Melanocyte of skin (primary cell): Measurements from ENCODE around the gene ZNF705A. TPM values are rescaled to one million over a fixed set of nuclear protein-coding genes. Genes with fewer than 3 reads are reported as not detected.

Experiments
- total RNA-seq, 2 donors: library from RNA; depleted of rRNA; stranded (reverse); fragments of >200 nt; gene quantifications; 2 replicates each; pipeline ENCODE4 v1.2.3, GENCODE V29; 2012

Gene ZNF705A
- under 1 TPM in 1 of 2 donors, not detected in 1; under 0.01 TPM for total RNA-seq

GRCh38 chr12:8156845-8157244 lies at the start of gene ZNF705A:
ZNF705A (plus strand) TSS chr12:8157015; CDS start chr12:8172626, 15,611 bp downstream.

GRCh38 chr12:8123124-8123912 lies 33.5 kb upstream of the ZNF705A start, which contains the start of gene CLEC4A:
CLEC4A (plus strand) TSS chr12:8123617; CDS start chr12:8123879, 262 bp downstream.

GRCh38 chr12:8226992-8227731 lies 70.3 kb downstream of the ZNF705A start, which contains the start of gene FAM90A1:
FAM90A1 (minus strand) TSS chr12:8227618; CDS start chr12:8224832, 2,786 bp downstream.

Other genes starting within 250 kb of the ZNF705A start
- 10 to 100 TPM; 40.6 to 70.6 TPM for gene SLC2A3, start 220.8 kb upstream of the ZNF705A start, total RNA-seq
- 1 to 10 TPM; 6.0 to 7.6 TPM for gene FOXJ2, start 124.3 kb upstream of the ZNF705A start, total RNA-seq
- 1 to 10 TPM in 1 of 2 donors, under 1 TPM in 1; 0.69 to 7.3 TPM for gene C3AR1, start 90.7 kb upstream of the ZNF705A start, total RNA-seq
- 10 to 100 TPM; 64.6 to 70.9 TPM for gene NECAP1, start 74.7 kb upstream of the ZNF705A start, total RNA-seq
- gene CLEC4A, start 33.4 kb upstream of the ZNF705A start, total RNA-seq, result not detected
- under 1 TPM in 1 of 2 donors, not detected in 1; under 0.01 TPM for gene FAM90A1, start 70.6 kb downstream of the ZNF705A start, total RNA-seq